Fibroblast of skin of scalp (primary cell): Measurements from ENCODE around the gene SPIRE2.
"Not testable (repeated sequence)": the region's sequence is repeated elsewhere in the genome, so short reads cannot be mapped to it uniquely, and the experiment has no call there.

ENCODE experiments used
- DNase-seq: peaks from one replicate; pipeline ENCODE4 v3.0.0-alpha.2; 2013

SPIRE2 gene

DNA sequence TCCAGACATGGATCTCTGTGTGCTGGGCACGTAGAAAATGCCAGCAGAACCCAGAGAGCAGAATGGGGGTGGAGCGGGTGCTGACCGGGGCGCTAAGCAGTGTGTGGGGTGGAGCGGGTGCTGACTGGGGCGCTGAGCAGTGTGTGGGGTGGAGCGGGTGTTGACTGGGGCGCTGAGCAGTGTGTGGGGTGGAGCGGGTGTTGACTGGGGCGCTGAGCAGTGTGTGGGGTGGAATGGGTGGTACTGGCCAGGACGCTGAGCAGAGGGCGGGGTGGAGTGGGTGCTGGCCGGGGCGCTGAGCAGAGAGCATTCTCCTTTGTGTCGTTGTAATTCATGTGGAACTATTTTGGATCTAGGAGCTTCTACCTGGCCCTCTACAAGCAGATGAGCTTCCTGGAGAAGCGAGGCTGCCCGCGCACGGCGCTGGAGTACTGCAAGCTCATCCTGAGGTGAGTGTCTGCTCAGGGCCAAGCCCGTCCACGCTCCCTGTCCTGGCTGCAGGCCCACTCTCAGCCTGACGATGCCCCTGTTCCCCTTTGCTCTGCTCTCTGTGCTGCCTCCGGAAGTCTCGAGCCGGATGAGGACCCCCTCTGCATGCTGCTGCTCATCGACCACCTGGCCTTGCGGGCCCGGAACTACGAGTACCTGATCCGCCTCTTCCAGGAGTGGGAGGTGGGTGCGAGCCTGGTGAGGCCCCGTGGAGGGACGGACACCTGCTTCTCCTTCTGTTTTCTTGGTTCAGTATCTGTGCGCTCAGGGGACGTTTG is 70.1 kb downstream of the SPIRE2 start:
- no peak for DNase-seq

DNA sequence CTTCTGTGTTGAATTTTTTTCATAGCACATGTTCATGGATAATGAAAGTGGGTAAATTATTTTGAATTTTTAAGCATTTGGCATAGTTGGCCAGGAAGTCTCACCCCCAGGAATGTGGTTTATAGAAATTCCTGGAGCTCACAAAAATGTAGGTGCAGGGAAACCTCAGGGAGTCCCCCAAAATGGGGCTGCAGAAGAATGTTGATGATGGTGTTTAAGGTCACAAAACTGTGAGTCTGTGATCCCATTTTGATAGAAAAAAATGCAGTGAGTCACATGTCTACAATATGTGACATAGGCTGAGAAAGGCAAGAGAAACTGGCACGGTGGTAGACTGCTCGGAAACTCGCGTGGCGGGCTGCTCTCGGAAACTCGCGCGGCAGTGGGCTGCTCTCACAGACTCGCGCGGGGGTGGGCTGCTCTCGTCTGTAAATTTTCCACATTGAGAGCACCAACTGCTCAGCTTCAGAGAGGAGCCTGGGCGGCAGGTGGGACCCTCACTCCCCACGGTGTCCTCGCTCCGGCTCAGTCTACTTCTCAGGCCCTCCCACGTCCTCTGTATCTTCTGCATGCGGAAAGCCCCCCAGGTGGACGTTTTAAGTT is 71.7 kb downstream of the SPIRE2 start:
- no peak for DNase-seq

DNA sequence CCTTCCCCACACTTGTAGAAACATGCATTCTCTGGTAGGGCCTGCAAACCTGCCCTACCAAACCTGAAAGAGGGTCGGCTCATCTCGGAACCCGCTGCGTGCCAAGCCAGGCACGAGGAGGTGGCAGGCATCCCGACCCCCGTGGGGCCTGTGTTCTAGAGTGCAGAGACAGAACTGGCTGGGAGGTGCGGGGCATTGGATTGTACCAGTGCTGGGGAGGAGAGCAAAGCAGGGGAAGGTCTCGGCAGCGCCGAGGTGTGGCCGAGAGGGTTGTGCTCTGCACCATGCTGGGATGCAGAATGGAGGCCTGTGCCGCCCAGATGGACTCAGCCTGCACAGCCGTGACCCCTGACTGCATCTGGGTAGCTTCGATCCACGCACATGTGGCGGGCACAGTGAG is 72.6 kb downstream of the SPIRE2 start:
- DNase-seq: no peak

DNA sequence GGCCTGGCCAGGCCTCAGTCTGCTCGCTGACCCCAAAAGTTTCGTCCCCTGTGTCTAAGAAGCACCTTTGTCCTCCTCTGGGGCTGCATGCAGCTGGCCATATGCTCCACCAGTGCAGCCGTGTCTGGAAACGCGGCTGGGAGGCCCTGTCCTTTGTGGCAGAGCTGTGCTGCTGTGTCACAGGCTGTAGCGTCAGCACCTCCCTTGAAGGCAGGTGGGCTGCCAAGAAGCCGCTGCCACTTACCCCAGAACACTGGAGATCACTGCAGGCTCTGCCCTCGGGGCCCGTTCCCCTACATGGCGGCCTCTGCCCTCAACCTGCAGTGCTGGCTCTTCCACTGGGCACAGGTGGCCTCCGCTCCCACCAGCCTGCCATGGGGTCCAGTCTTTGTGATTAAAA is 74.7 kb downstream of the SPIRE2 start:
- DNase-seq: no peak

DNA sequence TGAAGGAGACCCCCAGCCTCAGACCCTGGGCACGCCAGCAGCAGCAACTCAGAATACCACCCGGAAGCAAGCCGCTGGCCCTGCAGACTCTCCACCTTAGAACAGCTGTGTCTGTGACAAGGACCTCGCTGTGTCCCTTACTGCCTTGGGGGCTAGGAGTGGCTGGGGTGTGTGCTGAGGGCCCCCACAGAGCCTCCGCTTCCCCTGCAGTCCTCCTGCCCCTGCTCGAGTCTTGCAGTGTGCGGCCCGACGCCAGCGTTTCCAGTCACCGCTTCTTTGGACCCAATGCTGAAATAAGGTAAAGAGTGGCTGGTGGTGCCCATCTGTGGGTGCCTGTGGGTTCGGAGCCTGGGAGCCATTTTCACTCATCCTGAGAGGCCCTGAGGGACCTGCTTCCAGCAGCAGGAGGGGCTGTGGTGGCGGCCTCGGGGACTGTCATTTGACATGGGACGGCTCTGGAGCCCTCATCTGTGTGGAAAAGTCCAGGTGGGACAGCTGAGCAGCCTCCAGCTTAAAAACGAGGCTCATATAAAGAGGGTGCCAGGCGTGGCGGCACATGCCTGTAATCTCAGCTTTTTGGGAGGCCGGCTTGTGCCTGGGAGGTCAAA is 75.7 kb downstream of the SPIRE2 start:
- DNase-seq: no peak

DNA sequence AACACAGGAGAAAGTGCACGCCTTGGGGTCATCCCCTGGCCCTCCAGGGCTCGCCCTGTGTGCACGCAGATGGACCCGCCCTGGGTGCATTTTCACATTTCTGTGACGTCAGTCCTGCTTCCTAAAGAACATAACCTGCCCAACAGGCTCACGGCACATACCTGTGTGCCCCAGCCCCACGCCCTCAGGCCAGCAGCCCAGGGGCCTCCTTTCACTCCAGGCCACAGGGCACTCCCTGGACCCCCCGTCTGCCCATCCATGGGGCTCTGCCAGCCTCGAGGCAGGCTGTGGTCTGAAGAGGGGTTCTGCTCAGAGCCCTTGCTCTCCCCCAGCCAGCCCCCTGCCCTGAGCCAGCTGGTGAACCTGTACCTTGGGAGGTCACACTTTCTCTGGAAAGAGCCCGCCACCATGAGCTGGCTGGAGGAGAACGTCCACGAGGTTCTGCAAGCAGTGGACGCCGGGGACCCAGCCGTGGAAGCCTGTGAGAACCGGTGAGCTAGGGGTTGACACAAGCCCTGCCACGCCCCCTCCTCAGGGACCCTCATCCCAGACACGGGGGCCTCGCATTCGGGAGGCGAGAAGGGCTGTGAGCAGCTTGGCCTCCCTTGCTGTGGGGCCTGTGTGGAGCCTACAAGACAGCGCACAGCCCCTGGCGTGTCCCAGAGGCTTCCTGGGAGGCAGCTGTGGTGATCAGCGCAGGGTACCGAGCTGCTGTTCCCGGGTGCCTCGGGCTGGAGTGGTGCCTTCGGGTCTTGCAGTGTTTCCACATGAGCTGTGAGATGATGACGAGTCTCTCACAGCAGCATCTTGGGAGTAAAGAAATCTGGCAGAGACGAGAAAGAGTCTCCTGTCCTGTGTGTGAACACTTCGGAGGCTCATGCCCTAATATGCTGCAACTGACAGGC is 76.6 kb downstream of the SPIRE2 start:
- DNase-seq: no peak

DNA sequence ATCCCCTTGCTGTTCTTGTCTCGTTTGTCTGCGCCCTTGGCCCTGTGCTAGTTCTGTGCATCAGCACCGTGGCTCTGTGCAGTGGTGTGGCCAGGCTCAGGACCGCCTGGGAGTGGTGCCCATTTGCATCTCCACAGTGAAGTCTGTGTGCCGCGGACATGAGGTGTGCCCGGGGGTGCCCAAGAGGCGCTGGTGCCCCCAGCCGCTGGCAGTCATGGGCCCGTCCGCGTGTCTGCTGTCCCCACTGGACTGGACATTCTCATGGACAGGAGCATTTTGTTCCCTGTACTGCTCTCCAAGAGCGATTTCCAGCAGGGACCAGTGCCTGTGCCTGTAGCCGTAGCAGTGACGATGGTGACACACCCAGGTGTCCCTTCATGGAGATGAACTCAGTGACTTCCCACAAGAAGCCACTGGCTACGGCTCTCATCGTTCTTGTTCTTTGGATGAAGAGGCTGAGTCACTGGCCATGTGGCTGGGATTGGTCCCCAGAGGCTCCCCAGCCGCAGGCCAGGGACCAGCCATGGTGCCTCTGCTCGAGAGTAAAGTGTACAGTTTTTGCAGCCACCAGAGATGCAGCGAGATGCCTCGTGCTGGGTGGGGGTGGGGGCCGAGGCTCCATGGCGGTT is 77.3 kb downstream of the SPIRE2 start:
- no peak for DNase-seq

DNA sequence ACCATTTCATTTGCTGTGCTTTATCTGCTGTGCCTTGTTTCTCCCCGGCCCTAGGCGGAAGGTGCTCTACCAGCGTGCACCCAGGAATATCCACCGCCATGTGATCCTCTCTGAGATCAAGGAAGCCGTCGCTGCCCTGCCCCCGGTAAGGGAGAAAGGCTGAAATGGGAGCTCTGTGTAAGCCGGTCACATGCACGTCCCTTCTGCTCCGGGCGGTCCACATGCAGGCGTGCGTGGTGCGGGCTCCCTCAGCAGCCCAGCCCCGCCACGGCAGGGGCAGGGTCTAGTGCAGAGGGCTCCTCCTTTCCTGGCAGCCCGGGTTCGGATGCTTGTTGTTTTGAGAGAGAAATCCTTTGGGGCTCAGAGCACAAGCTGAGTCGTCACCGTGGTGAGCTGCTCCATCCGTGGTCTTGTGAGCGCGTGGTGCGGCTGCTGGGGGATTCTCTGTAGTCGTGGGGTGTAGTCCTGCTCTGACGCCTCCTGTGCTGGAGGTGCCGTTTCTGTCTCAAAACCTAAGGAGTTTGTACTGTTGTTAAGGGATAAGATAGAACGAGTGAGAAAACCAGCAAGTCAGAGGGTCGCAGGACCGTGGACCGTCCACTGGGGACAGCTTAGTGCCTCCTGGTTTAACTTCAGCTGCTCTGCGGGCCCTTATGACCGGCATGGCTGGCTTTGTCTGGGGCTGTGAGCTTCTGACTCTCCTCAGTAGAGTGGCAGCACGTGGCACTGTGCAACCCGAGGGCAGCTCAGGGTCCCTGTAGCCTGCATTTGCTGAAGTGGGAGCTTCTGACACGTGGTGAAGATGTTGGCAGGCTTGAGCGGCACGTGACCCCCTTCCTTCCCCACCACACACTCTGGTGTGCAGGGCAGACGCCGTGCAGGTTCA is 78.1 kb downstream of the SPIRE2 start:
- DNase-seq: no peak

DNA sequence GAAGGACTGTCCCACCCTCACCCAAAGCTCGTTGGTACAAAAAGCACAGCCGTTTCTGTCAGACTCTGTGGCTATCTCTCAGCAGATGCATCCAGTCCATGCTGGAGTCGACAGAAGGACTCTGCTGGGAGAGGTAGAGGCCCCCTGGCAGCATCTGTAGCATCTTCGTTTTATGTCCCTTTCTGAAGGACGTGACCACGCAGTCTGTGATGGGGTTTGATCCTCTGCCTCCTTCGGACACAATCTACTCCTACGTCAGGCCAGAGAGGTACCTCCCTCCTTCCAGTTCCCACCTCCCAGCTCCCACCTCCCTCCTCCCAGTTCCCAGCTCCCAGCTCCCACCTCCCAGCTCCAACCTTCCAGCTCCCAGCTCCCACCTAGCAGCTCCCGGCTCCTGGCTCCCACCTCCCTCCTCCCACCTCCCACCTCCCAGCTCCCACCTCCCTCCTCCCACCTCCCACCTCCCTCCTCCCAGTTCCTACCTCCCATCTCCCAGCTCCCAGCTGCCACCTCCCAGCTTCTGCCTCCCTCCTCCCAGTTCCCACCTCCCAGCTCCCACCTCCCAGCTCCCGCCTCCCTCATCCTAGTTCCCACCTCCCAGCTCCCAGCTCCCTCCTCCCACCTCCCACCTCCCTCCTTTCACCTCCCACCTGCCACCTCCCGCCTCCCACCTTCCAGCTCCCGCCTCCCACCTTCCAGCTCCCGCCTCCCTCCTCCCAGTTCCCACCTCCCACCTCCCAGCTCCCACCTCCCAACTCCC is 79.0 kb downstream of the SPIRE2 start:
- no peak for DNase-seq

DNA sequence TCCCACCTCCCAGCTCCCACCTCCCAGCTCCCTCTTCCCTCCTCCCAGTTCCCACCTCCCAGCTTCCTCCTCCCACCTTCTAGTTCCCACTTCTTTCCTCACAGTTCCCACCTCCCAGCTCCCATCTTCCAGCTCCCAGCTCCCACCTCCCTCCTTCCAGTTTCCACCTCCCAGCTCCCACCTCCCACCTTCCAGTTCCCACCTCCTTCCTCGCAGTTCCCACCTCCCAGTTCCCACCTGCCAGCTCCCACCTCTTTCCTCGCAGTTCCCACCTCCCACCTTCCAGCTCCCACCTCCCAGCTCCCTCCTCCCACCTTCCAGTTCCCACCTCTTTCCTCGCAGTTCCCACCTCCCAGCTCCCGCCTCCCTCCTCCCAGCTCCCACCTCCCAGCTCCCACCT is 80.0 kb downstream of the SPIRE2 start:
- no peak for DNase-seq

DNA sequence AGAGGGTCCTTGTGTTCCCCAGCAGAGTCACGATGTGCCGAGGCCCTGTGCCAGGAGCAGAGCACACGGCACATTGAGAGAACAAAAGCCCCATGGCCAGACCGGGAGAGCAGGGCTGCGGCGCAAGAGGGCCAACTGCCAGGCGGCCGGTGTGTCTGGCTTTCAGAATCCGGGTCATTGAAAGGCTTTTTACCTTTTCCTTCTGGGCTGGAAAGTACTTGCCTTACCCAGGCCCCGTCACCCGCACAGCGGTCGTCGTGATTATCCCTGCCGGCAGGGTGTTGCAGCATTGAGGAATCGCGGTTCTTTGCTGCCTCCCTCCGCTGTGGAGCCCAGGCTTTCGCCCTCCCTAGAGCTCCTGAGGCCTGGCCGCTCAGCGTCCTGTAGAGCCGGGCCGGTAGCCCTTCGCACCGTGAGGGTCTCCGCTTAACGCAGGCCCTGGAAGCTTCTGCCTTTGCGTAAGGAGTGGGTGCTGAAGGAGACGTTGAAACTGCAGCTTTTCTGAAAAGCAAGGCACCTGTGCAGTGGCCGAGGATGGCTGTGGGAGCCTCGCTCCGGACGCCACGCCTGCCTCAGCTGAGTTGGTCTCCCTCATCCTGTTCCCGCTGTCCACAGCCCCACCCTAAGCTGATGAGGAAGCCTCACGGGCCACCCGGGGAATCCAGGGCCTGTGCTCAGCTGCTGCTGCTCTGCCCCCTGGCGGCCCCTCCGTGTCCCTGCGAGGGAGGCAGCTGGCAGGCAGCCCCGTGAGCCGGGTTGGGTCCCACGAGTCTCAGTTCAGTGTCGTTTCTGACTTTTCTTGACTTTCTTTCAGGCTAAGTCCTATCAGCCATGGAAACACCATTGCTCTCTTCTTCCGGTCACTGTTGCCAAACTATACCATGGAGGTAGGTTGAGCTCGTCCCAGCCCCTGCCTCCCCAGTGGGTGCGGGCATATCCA is 81.8 kb downstream of the SPIRE2 start:
- peak; percentile 82 for DNase-seq

DNA sequence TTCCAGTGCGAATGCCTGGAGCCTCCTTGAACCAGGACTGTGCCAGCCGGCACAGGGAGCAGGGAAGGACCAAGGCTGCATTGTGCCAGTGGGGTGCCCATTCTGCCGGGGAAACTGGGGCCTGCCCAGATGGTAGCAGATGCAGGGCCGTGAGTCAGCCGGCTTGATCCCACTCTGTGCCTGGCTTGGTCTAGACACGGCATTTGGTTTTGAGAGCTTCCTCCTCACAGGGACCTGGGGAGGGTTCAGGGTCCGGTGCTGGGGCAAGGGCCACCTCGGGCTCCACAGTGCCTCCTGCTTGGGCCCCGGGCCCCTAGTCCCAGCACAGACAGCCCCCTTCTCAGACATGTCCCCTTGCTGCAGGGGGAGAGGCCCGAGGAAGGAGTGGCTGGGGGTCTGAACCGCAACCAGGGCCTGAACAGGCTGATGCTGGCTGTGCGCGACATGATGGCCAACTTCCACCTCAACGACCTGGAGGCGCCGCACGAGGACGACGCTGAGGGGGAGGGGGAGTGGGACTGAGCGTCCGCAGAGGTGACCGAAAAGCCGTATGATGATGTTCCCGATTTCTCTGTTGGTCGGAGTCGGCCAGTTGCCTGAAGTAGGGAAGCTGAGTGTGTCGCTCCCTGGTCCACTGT is 82.6 kb downstream of the SPIRE2 start:
- DNase-seq: no peak

DNA sequence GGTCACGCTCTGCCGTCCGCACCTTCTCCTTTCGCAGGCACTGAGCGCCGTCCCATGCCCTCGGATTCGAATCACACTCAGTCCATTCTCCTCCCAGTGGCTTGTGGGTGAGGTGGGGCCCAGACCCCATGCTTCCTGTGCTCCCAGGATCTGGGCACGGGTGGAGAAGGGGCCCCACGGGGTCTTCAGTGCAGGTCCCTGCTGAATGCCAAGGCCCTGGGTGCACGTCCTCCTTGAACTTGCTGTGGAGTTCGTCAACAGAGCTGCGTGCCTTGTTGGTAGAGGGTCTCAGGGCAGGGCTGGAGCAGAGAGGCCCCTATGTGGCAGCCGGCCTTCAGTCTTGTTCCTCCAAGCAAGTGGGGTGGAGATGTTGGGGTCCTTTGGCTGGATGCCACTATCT is 83.1 kb downstream of the SPIRE2 start:
- DNase-seq: no peak

DNA sequence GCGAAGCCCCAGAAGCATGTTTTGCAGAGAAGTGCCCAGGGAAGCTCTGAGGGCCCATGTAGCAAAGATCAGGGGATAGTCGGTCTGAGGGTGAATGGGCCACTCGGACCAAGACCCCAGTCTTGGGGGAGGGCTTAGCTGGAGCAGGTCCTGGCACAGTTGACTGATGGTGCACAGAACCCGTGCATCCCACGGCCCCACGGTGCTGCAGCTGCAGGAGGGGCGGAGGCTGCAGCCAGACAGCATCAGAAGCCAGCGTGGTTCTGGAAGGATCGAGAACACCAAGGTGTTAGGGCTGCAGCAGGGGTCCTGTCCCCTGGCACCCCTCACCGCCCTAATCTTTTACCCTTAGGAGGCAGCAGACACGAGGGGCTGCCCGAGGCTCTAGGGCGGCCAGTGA is 83.9 kb downstream of the SPIRE2 start:
- DNase-seq: no peak

DNA sequence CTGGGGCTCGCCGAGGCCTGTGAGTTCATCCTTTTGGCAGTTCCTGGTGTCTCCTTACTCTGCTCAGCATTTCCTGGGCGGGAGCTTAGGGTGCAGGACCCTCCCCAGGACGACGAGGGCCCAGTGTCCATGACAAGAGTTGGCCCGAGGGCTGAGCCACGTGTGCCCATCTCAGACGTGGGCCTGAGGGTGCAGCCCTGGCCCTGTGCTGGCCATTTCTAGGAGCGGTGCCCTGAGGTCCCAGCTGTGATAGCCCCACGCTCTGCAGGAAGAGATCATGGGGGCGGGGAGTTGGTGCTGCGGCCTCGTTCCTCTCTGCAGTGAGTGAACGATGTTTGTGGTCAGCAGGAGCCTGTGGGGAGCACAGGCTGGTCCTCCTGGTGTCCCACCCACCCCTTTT is 84.4 kb downstream of the SPIRE2 start:
- no peak for DNase-seq

DNA sequence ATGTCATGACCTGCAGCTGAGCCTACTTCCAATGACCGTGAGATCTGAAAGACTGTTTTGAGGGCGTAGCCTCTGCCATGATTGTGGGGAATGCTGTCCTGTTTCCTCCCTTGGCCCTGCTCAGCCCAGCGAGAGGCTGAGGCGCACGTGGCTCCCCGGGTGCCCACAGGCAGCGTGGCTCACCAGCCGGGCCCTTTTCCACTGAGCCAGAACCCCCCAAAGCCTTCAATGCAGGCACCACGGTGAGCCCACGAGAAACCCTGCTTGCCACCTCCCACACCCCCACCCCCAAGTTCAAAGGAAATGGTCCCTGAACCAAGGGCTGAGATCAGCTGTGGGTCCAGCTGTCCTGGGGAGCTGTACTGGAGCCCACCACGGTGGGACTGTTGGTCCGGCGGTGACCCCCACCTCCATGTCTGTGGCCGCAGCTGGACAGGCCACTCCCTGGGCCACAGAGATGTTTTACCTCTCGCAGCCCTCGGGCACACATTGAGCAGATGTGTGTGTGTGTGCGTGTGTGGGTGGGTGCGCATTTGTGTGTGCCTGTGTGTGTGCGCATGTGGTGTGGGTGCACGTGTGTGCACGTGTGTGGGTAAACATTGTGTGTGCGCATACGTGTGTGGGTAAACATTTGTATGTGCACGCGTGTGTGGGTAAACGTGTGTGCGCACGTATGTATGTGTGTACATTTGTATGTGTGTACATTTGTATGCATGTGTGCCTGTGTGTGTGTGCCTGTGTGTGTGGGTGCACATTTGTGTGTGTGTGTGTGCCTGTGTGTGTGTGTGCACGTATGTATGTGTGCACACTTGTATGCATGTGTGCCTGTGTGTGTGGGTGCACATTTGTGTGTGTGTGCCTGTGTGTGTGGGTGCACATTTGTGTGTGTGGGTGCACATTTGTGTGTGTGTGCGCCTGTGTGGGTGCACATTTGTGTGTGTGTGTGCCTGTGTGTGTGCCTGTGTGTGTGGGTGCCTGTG is 85.4 kb downstream of the SPIRE2 start:
- no peak for DNase-seq

DNA sequence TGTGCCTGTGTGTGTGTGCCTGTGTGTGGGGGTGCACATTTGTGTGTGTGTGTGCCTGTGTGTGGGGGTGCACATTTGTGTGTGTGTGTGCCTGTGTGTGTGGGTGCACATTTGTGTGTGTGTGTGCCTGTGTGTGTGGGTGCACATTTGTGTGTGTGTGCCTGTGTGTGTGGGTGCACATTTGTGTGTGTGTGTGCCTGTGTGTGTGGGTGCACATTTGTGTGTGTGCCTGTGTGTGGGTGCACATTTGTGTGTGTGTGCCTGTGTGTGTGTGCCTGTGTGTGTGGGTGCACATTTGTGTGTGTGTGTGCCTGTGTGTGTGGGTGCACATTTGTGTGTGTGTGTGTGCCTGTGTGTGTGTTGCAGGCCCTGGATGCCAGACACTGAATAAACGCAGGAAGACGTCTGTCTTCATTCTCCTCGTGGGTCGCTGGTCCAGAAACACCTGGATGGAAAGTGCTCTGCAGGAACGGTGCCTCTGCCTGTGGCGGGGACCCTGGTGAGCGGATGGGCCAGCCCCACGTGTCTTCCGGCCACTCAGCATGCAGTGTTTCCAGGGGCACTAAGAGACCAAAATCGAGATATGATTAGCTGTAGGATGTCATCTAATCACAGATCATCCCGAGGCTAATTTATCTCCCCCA is 86.5 kb downstream of the SPIRE2 start:
- not testable (repeated sequence) for DNase-seq
